K562 treated with DMSO at 1 percent for 4 hours (cell line): ENCODE data around the gene FGFR3. TPM values are rescaled to one million over a fixed set of nuclear protein-coding genes. Genes with fewer than 3 reads are reported as not detected.

Experiments used
- total RNA-seq: library from RNA; unstranded; fragments of 300-600 nt; gene quantifications from 2 replicates; pipeline ENCODE4 v1.2.3, GENCODE V29; 2022; ENCODE audit not compliant: insufficient read depth

The FGFR3 gene
- total RNA-seq, result 9.9 and 11.4 TPM in 2 replicates

GRCh38 chr4:1792832-1793495, at the start of gene FGFR3:
FGFR3 (plus strand) TSS chr4:1793293; CDS start chr4:1793935, 642 bp downstream.

GRCh38 chr4:1856071-1856942, 63.2 kb downstream of the FGFR3 start, which contains the start of gene LETM1:
LETM1 (minus strand) TSS chr4:1856156; CDS start chr4:1855950, 206 bp downstream.

Other genes with a start within 250 kb of the FGFR3 start
- 1.4 and 4.2 TPM in 2 replicates for gene FAM53A, start 109.0 kb upstream of the FGFR3 start, total RNA-seq
- gene SLBP, start 81.0 kb upstream of the FGFR3 start, total RNA-seq, result 121 and 125 TPM in 2 replicates
- 45.9 and 52.7 TPM in 2 replicates for gene TMEM129, start 72.0 kb upstream of the FGFR3 start, total RNA-seq
- gene TACC3, start 71.8 kb upstream of the FGFR3 start, total RNA-seq, result 82.0 and 95.3 TPM in 2 replicates
- gene LETM1, start 62.9 kb downstream of the FGFR3 start, total RNA-seq, result 15.1 and 20.1 TPM in 2 replicates
- 48.3 and 51.0 TPM in 2 replicates for gene NSD2, start 78.1 kb downstream of the FGFR3 start, total RNA-seq
- gene NELFA, start 215.7 kb downstream of the FGFR3 start, total RNA-seq, result 53.5 and 53.6 TPM in 2 replicates